A673 (cell line): ENCODE data around the gene NDFIP2.

Source experiments
- EZH2 ChIP-seq: fragments of 200-600 bp; sonication (generic); IDR thresholded peaks from 2 replicates; pipeline ENCODE4 v1.6.1; 2017; ENCODE audit warnings: borderline replicate concordance, low read depth, mild to moderate bottlenecking, mixed read lengths, antibody characterized with exemption, low read length; ENCODE audit not compliant: poor library complexity, severe bottlenecking
- TF ChIP-seq, protein P1 (sequence below): fragments of 300-800, 200-600 bp; sonication (generic); conservative IDR thresholded peaks from 2 replicates; pipeline ENCODE4 v1.5.1; 2017; ENCODE audit warnings: low read depth, mild to moderate bottlenecking, antibody characterized with exemption, low read length, moderate library complexity, mixed read lengths

DNA sequence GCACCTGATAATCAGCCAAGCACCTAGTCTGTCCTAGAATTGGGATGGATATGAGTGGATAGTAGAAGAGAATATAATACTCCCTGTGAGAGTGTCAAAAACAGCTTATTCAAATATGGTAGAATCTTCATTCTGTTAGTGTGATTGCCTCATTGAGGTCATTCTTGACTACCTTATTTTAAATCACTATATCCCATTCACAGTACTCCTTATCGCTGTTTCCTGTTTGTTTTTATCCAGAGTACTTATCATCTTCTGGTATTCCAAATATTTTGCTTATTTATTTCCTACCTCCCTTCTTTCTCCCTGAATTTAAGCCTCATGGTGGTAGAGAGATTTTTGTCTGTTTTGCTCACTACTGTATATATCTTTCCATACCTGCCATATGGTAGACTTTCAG lies 9.9 kb downstream of the NDFIP2 start:
- no peak for TF ChIP-seq EZH2
- TF ChIP-seq, protein P1, sequence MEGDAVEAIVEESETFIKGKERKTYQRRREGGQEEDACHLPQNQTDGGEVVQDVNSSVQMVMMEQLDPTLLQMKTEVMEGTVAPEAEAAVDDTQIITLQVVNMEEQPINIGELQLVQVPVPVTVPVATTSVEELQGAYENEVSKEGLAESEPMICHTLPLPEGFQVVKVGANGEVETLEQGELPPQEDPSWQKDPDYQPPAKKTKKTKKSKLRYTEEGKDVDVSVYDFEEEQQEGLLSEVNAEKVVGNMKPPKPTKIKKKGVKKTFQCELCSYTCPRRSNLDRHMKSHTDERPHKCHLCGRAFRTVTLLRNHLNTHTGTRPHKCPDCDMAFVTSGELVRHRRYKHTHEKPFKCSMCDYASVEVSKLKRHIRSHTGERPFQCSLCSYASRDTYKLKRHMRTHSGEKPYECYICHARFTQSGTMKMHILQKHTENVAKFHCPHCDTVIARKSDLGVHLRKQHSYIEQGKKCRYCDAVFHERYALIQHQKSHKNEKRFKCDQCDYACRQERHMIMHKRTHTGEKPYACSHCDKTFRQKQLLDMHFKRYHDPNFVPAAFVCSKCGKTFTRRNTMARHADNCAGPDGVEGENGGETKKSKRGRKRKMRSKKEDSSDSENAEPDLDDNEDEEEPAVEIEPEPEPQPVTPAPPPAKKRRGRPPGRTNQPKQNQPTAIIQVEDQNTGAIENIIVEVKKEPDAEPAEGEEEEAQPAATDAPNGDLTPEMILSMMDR, result no peak
